B cell (primary cell): ENCODE data around the gene DEAF1. TPM values are rescaled to one million over a fixed set of nuclear protein-coding genes. Genes with fewer than 3 reads are reported as not detected.

Experiments used
- ATAC-seq: fragments of 200-7000 bp; cut with Tn5 transposase; one replicate; pipeline ENCODE4 v1.10.0; 2021; ENCODE audit warnings: low read depth, mild to moderate bottlenecking, moderate number of reproducible peaks, moderate library complexity
- CTCF ChIA-PET: fragments of 350-600 bp; sonication (Branson Sonifier 250); formaldehyde crosslinking; loops from one replicate; lab custom pipeline; 2021; ENCODE audit warnings: antibody characterized with exemption, inconsistent platforms; lab: Charles Lee
- POLR2A ChIA-PET: fragments of 350-600 bp; sonication (Branson Sonifier 250); formaldehyde crosslinking; loops from one replicate; lab custom pipeline; 2021; ENCODE audit warnings: antibody characterized with exemption; lab: Charles Lee
- DNase-seq: peaks from one replicate; pipeline ENCODE4 v3.0.0; 2013
- H2AFZ ChIP-seq: 2 replicates; pipeline ENCODE4 v1.6.1; 2012; ENCODE audit warnings: mild to moderate bottlenecking, low read depth, low read length; ENCODE audit not compliant: insufficient read depth, poor library complexity, severe bottlenecking
- H3K27ac ChIP-seq, 2 donors: 1 replicate in 1 of 2; 2 replicates in 1 of 2; pipeline ENCODE4 v1.5.1; 2012 to 2013; ENCODE audit warnings: low read length in 2 of 2, mild to moderate bottlenecking in 2 of 2, moderate library complexity in 1 of 2
- H3K27me3 ChIP-seq, 4 experiments: fragments of 200-600 bp in 1 of 4; sonication (generic) in 1 of 4; replicated peaks in 1 of 4; 1 replicate in 2 of 4; 2 replicates in 2 of 4; pipeline versions ENCODE4 v1.6.1 to v1.7.0; 2013 to 2016; ENCODE audit warnings: low read length in 3 of 4, mild to moderate bottlenecking in 2 of 4, mixed read lengths in 1 of 4, moderate library complexity in 1 of 4; ENCODE audit not compliant: insufficient read depth in 4 of 4, control insufficient read depth in 3 of 4; ENCODE audit errors: control extremely low read depth in 1 of 4
- H3K36me3 ChIP-seq, 2 experiments: replicated peaks in 1 of 2; 1 replicate in 1 of 2; 2 replicates in 1 of 2; pipeline versions ENCODE4 v1.6.1 to v1.7.1; 2013; ENCODE audit warnings: low read length in 1 of 2; ENCODE audit not compliant: insufficient read depth in 2 of 2, control insufficient read depth in 1 of 2; ENCODE audit errors: control extremely low read depth in 1 of 2, extremely low read depth in 1 of 2
- H3K4me1 ChIP-seq, 2 donors: fragments of 200-600 bp in 1 of 2; sonication (generic) in 1 of 2; 1 replicate in 1 of 2; 2 replicates in 1 of 2; pipeline versions ENCODE4 v1.5.1 to v1.6.1; 2013 to 2017; ENCODE audit warnings: low read length in 2 of 2; ENCODE audit not compliant: control insufficient read depth in 2 of 2, insufficient read depth in 2 of 2
- H3K4me2 ChIP-seq: replicated peaks from 2 replicates; pipeline ENCODE3; 2012; ENCODE audit warnings: mild to moderate bottlenecking, low read depth, low read length; ENCODE audit not compliant: poor library complexity, severe bottlenecking
- H3K4me3 ChIP-seq, 5 experiments: fragments of 200-600 bp in 1 of 5; sonication (generic) in 1 of 5; 1 replicate in 3 of 5; 2 replicates in 2 of 5; pipeline versions ENCODE4 v1.5.1 to v1.7.0; 2011 to 2016; ENCODE audit warnings: low read length in 4 of 5, mild to moderate bottlenecking in 4 of 5, low read depth in 2 of 5, control low read depth in 1 of 5, moderate library complexity in 1 of 5; ENCODE audit not compliant: insufficient read depth in 1 of 5; ENCODE audit errors: control extremely low read depth in 1 of 5, extremely low read depth in 1 of 5
- H3K79me2 ChIP-seq: fragments of 200-600 bp; sonication (generic); one replicate; pipeline ENCODE4 v1.6.0; 2016; ENCODE audit warnings: low read length; ENCODE audit not compliant: control insufficient read depth, insufficient read depth
- H3K9ac ChIP-seq: fragments of 200-600 bp; sonication (generic); 2 replicates; pipeline ENCODE4 v1.6.1; 2017; ENCODE audit warnings: mild to moderate bottlenecking, low read length, moderate library complexity
- H3K9me3 ChIP-seq, 3 donors: one replicate each; pipeline versions ENCODE4 v1.6.1 to v1.7.1; 2013; ENCODE audit warnings: low read length in 2 of 3; ENCODE audit not compliant: control insufficient read depth in 2 of 3, insufficient read depth in 1 of 3; ENCODE audit errors: control extremely low read depth in 1 of 3
- H4K20me1 ChIP-seq: 2 replicates; pipeline ENCODE4 v1.6.0; 2012; ENCODE audit warnings: mild to moderate bottlenecking, low read length; ENCODE audit not compliant: insufficient read depth, control insufficient read depth, poor library complexity, severe bottlenecking
- H3K27ac Mint-ChIP-seq: one replicate; pipeline ENCODE4 v1.8.0; 2021; ENCODE audit warnings: mixed read lengths
- H3K27me3 Mint-ChIP-seq: one replicate; pipeline ENCODE4 v1.8.0; 2021; ENCODE audit warnings: mixed read lengths
- H3K4me1 Mint-ChIP-seq: one replicate; pipeline ENCODE4 v1.8.0; 2021; ENCODE audit warnings: mixed read lengths
- H3K4me3 Mint-ChIP-seq: one replicate; pipeline ENCODE4 v1.8.0; 2021; ENCODE audit warnings: mixed read lengths
- H3K9me3 Mint-ChIP-seq: one replicate; pipeline ENCODE4 v1.8.0; 2022; ENCODE audit warnings: mixed read lengths; ENCODE audit not compliant: insufficient read depth
- EZH2 ChIP-seq: IDR thresholded peaks from 2 replicates; pipeline ENCODE4 v1.6.1; 2012; ENCODE audit warnings: borderline replicate concordance, low read depth, mild to moderate bottlenecking, moderate library complexity, low read length; ENCODE audit not compliant: insufficient read depth, poor library complexity, severe bottlenecking
- WGBS: methylation state at CpG from one replicate; pipeline ENCODE4 v1.1.5; 2013; ENCODE audit warnings: missing lambda C conversion rate; ENCODE audit not compliant: insufficient coverage; 5-methylcytosine and 5-hydroxymethylcytosine counted together
- intact Hi-C: fragments of 100-400 bp; cut with micrococcal nuclease; formaldehyde crosslinking; loops from one replicate; pipeline ENCODE4 v1.10.0; 2022
- polyA plus RNA-seq: library from polyadenylated mRNA; depleted of rRNA; stranded (reverse); fragments of >200 nt; gene quantifications from 2 replicates; pipeline ENCODE4 v1.2.3, GENCODE V29; 2012
- total RNA-seq, 2 donors: library from RNA; stranded (reverse); fragments of 120-200 nt in 1 of 2; gene quantifications; 1 replicate in 1 of 2; 2 replicates in 1 of 2; pipeline versions ENCODE4 v1.2.3 to v1.2.4, GENCODE V29; 2013 to 2022
- TF ChIP-seq, protein P1 (sequence below): fragments of 200-600 bp; IDR thresholded peaks from one replicate; pipeline ENCODE4 v1.8.0; 2022; ENCODE audit warnings: antibody characterized with exemption, mild to moderate bottlenecking

Gene DEAF1
- total and polyA plus RNA-seq, 2 donors (not counting 1 experiment from before 2014, with no cell fraction given) = 31.8 to 53.6 TPM

- Histone ChIP-seq H3K79me2 (peaks cover 7% of the 10 kb centered on the region), H3K4me3 (no peak overlapping the region)
- no peak overlapping the region for H3K27ac Mint-ChIP-seq
These were observed 9.2 kb upstream of the DEAF1 start for GRCh38 chr11:704228-704674.

DNA sequence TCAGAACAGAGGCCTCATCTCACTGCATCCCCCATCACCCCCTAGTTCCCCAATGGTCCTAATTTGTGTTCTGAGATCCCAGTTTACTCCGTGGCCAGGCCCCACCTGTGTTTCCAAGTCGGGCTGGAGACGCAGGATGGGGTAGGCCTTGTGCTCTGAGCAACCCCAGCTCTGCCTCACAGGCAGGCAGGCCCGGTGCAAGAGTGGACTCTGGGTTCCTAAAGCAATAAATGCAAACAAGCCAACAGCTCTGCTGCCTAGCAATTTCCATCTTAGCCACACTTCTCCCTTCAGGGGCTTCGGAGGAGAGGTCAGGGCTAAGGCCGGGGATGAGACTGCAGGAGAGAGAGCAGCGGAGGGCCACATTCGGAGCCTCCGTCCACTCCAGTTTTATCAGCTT is 8.5 kb upstream of the DEAF1 start:
- Mint-ChIP-seq H3K27ac (no peak overlapping the region), H3K9me3 (no peaks in the 10 kb centered on the region), H3K27me3 (peaks cover 5% of the 10 kb centered on the region), H3K4me3 (no peak overlapping the region), H3K4me1 (peaks cover 5% of the 10 kb centered on the region)
- ChIA-PET CTCF (no interaction called here), POLR2A (no interaction called here)
- Histone ChIP-seq H3K4me2 (no peak overlapping the region), H3K9ac (no peak overlapping the region), H2AFZ (no peak overlapping the region), H3K79me2 (peaks cover 10% of the 10 kb centered on the region), H3K36me3 (peaks cover 0 to 17% of the 10 kb centered on the region in 2 experiments), H3K9me3 (peaks cover 0 to 4% (median 0%) of the 10 kb centered on the region in 3 donors), H4K20me1 (peaks cover 12% of the 10 kb centered on the region), H3K4me3 (no peak overlapping the region), H3K4me1 (peaks cover 8 to 13% of the 10 kb centered on the region in 2 donors), H3K27me3 (peaks cover 0 to 24% (median 10%) of the 10 kb centered on the region in 4 experiments), H3K27ac (no peak overlapping the region)
- no peak for ATAC-seq
- TF ChIP-seq, protein P1, sequence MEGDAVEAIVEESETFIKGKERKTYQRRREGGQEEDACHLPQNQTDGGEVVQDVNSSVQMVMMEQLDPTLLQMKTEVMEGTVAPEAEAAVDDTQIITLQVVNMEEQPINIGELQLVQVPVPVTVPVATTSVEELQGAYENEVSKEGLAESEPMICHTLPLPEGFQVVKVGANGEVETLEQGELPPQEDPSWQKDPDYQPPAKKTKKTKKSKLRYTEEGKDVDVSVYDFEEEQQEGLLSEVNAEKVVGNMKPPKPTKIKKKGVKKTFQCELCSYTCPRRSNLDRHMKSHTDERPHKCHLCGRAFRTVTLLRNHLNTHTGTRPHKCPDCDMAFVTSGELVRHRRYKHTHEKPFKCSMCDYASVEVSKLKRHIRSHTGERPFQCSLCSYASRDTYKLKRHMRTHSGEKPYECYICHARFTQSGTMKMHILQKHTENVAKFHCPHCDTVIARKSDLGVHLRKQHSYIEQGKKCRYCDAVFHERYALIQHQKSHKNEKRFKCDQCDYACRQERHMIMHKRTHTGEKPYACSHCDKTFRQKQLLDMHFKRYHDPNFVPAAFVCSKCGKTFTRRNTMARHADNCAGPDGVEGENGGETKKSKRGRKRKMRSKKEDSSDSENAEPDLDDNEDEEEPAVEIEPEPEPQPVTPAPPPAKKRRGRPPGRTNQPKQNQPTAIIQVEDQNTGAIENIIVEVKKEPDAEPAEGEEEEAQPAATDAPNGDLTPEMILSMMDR = no peak
- TF ChIP-seq EZH2 = no peak
- DNase-seq = no peak
- 99% methylated on average over 7 of the region's 9 CpGs for WGBS
- intact Hi-C loops = no loop called here

More at GRCh38 chr11:704228-704674, 9.2 kb upstream of the DEAF1 start:
- ATAC-seq (no peak), DNase-seq (no peak)
- Histone ChIP-seq H3K9me3 (peaks cover 0 to 4% (median 0%) of the 10 kb centered on the region in 3 donors), H4K20me1 (peaks cover 12% of the 10 kb centered on the region), H3K27ac (no peak overlapping the region), H3K36me3 (peaks cover 0 to 17% of the 10 kb centered on the region in 2 experiments), H3K9ac (no peak overlapping the region), H3K4me1 (peaks cover 8 to 13% of the 10 kb centered on the region in 2 donors), H3K4me2 (no peak overlapping the region), H3K27me3 (peaks cover 0 to 24% (median 10%) of the 10 kb centered on the region in 4 experiments), H2AFZ (no peak overlapping the region)
- no peak for TF ChIP-seq EZH2
- TF ChIP-seq, protein P1 = no peak
- Mint-ChIP-seq H3K9me3 (no peaks in the 10 kb centered on the region), H3K4me3 (no peak overlapping the region), H3K27me3 (peaks cover 5% of the 10 kb centered on the region), H3K4me1 (peaks cover 5% of the 10 kb centered on the region)
- ChIA-PET CTCF (interaction anchor here (1.2 kb wide), 1 partner anchor 18 kb away, joined by 3 read pairs; no protein-coding TSS in a partner anchor), POLR2A (interaction anchor here (1.7 kb wide), 1 partner anchor 8 kb away, joined by 4 read pairs; no protein-coding TSS in a partner anchor)
- 94% methylated on average over 18 of the region's 18 CpGs for WGBS
- intact Hi-C loops = no loop called here
